ENCODE results near the gene SND1.

Gene SND1

DNA sequence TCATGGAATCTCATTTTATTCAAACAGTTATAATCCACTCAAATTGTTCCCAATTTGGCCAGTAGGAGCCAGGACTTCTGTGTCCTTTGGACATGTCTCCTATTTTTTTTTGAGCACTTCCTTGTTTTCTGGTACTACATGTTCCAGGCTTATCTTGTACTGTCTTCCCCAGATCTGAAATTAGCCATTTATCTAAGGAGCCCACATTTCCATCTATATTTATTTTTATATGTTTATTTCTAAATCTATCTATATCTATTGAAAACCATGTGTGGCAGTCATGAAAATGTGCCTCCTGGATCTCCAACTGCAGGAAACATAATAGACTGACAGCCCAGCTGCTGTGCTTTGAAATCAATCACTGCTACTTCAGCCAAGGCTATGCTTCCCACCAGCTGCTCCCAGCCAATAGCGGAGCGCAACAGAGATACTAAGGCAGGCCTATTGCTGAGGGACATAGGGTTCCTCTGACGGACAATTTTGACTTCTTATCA lies 232.1 kb downstream of the SND1 start:
- DNase-seq (ENCODE audit: extremely low read depth in 1 of 2, low read depth in 1 of 2), result no peak

DNA sequence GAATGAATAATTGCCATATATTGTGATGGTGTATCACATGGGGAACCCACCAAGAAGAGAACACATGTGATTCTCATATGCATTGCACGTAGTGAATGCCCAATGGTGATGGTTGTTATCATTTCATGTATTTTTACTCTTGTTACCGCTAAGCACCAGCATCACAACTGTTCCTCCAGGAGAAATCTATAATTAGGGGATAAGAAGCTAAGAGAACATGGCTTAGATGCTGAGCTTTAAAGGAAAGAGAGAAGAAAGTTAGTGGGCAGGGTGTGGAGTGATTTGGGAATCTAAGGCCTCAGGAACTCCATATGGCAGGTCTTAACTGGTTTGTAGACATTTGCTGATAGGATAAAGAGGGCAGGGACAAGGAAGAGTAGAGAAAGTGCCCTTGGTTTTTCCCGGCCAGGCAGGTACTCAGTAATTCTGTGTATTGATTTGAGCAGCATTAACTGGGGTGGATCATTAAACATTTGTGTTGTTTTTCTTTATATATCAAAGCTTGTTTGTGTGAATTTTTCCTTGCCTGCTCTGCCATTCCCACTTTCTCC lies 233.3 kb downstream of the SND1 start:
- no peak for DNase-seq (ENCODE audit: extremely low read depth in 1 of 2, low read depth in 1 of 2)

DNA sequence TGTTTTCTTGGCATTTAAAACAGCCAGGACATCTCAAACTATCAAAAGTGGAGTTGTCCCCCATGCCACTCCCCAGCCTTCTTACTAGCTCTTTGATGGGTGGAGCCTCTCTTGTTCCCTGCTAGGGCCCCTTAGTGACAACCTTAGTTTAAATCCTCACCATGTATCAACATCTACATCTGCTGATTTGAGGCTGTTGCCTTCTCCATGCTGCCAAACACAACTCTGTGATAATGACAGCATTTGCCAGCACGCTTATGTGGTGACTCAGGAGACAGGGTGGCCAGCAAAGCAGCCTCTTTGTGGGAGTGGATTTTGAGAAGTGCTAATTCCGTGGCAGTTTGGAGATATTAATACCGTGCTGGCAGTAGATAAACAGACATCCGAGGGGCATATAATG lies 233.8 kb downstream of the SND1 start:
- no peak for DNase-seq (ENCODE audit: extremely low read depth in 1 of 2, low read depth in 1 of 2)

DNA sequence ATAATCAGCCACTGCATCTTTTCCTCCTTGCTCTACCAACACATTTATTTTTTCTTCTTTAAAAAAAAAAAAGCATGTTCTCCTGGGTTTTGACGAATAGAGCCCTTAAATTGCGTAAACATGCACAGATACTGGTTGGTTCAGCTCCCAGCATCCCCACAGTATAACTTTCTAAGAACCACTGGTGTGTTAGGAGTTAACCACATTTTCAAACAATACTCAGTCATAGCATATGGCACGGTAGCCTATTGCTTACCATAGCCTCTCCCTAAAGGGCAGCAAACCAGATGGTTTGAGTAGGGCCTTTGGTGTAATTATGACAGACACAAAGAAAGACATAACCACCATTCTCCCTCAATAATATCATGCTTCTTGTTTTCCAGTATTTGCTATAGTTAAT lies 234.3 kb downstream of the SND1 start:
- DNase-seq (ENCODE audit: extremely low read depth in 1 of 2, low read depth in 1 of 2), result no peak

DNA sequence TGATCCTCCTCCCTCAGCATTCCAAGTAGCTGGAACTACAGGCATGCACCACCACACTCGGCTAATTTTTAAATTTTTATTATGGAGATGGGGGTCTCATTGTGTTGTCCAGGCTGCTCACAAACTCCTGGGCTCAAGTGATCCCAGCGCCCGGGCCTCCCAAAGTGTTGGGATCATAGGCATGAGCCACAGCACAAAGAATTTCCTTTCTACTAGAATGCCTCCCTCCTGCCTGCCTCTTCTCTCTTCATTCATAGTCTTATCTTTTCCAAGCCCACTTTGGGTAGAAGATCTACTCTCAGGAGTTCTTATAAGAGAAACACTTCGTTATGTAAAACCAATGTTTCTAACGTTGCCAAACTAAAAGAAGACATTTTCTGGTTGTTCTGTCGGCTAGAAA lies 235.1 kb downstream of the SND1 start:
- no peak for DNase-seq (ENCODE audit: extremely low read depth in 1 of 2, low read depth in 1 of 2)

DNA sequence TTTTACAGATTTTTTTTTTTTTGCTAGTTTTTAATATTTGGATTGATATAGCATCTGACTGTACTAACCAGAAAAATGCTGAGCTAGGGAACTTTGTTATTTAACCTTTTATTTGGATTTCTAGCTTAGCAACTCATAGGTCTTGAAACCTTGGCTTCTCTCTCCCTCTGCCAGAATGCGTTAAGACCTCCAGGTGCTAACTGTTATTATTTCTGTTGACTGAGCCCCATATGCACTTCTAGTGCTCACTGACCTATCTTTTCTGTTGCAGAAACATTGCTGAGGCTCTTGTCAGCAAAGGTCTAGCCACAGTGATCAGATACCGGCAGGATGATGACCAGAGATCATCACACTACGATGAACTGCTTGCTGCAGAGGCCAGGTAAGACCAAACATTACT lies 235.6 kb downstream of the SND1 start:
- no peak for DNase-seq (ENCODE audit: extremely low read depth in 1 of 2, low read depth in 1 of 2)

DNA sequence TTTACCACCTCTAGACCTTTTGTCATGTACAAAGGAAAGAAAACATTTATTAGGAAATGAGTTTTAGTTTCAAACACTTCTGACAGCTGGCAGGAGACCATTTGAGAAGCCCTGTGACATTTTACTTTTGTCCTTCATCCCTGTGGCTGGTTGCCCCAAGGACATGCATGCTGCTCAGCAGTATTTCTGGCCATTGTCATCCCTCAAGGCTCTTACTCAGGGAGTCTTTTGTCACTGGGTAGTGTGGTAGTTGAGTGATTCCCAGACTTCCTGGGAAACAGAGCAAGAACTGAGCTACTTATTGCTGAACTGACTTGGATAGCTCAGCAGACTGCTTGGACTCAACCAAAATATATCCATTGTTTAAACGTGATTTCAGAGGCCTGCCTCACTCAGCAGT lies 236.4 kb downstream of the SND1 start:
- no peak for DNase-seq (ENCODE audit: extremely low read depth in 1 of 2, low read depth in 1 of 2)

DNA sequence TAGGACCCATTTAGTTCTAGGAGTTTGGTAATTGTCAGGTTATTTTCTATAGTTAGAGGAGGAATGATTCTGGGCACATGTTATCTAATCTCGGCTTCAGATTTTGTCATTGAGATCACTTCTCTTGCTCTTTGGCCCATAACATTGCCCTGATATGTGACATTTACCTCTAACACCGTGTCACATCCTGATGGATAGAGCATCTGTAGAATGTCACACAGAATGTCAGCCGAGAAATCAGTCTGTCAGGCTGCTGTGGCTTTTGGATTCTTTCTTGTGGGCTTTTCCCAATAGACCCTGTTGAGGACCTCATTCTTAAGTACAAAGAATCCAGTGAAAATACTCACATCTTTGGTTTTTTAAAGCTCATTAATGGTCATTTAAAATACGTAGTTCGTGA lies 236.8 kb downstream of the SND1 start:
- no peak for DNase-seq (ENCODE audit: extremely low read depth in 1 of 2, low read depth in 1 of 2)

DNA sequence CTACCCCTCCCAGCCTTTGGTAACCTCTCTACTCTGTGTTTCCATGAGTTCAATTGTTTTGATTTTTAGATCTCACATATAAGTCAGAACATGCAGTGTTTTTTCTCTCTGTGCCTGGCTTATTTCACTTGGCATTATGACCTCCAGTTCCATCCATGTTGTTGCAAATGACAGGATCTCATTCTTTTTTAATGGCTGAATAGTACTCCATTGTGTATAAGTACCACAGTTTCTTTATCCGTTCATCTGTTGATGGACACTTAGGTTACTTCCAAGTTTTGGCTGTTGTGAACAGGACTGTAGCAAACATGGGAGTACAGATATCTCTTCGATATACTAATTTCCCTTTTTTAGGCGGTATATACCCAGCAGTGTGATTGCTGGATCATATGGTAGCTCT lies 237.7 kb downstream of the SND1 start:
- no peak for DNase-seq (ENCODE audit: extremely low read depth in 1 of 2, low read depth in 1 of 2)

DNA sequence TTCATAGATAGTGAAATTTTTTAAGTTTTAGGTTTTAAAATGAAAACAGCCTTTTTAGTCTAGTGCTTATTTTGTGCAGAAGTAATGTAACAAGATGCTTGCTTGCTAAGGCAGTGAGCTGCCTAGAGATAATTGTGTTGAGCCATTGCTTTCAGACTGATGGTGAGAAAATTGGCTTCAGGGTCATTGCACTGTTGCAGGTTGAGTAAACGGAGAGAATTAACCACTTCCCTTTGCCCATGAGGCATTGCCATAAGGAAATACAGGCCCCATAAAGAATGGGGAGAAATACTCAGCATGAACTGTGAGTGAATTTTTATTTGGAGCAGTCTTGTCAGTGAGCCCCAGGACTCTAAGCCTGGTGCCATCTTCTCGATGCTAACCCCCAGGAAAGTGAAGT lies 238.7 kb downstream of the SND1 start:
- no peak for DNase-seq (ENCODE audit: extremely low read depth in 1 of 2, low read depth in 1 of 2)

DNA sequence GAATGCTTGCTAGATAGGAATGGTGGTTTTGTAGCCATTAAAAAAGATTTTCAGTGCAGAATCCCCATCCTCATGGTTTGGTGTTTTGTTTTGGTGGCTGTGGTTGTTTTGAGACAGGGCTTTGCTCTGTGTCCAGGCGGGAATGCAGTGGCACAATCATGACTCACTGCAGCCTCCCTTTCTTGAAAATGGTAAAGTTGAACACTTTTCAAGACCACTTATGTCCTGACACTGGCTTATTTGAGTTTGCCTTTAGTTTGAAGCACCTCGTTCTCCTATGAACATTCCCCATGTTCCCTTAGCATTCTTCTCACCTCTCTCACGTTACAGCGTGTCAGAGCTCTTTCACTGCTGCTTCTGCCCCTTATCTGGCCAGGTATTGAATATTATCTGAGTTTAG lies 239.2 kb downstream of the SND1 start:
- no peak for DNase-seq (ENCODE audit: extremely low read depth in 1 of 2, low read depth in 1 of 2)

DNA sequence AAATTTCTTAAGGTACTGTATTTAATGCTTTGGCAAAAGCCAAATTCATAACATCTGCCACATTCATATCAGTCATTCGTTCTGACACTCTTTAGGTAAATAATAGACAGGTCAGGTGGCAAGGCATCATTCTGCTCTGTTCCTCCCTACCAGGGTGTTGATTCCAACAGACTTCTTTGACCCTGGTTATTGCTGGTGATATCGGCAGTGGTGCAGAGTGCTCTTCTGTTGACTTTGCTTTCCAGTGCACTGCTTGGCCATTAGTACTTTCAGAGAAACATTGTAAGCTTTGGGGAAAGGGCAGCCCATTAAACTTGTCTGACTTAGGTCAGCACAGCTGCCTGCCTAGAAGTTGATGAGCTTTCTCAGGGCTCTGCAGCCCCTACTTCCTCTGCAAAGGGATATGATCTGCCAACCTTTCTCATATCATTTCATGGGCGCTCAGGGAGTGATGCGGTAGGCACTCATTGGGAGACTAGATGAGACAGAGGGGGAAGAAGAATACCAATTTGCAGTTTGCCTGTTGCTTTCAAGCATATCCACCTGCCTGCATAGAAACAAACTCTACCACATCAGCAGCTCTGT lies 240.0 kb downstream of the SND1 start:
- no peak for DNase-seq (ENCODE audit: extremely low read depth in 1 of 2, low read depth in 1 of 2)

DNA sequence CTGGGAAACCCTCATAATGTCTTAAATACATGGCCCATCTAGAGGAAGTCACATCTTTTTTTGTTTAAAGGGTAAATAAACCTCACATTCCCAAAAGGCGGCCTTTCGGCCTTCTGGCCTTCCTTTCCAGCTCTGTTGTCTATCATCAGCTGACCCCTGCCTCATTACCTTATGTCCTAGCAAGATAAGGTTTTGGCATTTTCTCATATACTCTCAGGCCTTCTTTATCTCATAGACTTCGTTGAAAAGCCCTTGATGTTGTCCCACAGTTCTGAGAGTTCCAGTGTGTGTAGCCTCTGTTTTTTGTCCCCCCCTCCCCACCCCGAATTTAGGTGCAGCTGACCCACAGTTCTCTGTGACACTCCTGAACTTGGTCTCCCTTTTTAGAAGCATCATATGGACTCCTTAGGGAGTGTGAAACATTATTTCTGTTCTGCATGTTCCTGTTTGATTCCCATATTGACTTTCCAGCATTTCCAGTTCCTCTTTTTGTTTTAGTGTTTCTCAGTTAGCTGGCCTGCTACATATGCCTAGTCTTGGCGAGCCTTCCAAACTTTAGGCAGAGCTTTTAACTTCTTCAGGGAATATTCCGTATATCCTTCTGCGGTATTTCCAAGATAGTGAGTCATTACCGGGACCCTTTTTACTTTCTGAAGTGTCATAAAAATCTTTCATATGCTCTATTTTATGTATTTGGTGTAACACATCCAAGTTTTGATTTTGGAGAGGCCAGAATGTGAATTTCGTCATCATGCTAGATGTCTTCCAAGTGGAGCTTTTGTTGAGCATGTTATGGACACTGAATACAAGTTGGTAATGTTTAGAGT lies 240.7 kb downstream of the SND1 start:
- DNase-seq (ENCODE audit: extremely low read depth in 1 of 2, low read depth in 1 of 2), result no peak

DNA sequence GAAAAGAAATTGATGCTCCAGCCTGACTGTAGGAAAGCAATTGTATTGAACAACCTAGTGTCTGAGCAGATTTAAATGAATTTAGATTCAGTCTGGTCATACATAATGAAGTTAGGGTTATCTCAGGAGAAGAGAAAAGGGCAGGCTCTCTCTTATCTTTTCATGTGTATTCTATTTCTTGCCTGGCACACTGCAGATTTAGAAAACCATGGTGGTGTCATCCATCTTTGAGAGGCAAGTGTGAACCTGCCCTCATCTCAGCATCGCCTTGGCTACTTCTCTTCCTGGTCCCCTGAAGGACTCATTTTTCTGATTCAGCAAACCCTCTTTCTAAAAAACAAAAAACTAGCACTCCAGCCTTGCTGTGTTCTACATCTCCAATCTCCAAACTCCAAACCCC lies 241.6 kb downstream of the SND1 start:
- DNase-seq (ENCODE audit: extremely low read depth in 1 of 2, low read depth in 1 of 2), result no peak

DNA sequence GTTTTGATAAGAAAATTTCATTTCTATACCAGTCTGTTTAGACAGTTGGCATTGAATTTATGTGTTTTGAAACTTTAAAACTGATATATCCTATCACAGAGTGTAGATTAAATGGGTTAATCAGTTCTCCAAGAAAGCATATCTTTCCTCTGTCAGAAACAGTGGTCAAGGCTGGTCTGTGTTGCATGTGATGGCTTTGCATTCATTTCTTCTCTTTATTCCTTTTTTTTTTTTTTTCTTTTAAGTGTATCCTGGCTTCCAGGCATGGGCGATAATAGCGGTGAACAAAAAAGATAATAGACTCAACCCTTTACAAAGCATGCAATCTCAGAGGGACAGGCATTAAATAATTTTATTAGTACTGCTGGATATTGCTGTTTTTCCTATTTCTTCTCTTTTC lies 242.6 kb downstream of the SND1 start:
- no peak for DNase-seq (ENCODE audit: extremely low read depth in 1 of 2, low read depth in 1 of 2)

DNA sequence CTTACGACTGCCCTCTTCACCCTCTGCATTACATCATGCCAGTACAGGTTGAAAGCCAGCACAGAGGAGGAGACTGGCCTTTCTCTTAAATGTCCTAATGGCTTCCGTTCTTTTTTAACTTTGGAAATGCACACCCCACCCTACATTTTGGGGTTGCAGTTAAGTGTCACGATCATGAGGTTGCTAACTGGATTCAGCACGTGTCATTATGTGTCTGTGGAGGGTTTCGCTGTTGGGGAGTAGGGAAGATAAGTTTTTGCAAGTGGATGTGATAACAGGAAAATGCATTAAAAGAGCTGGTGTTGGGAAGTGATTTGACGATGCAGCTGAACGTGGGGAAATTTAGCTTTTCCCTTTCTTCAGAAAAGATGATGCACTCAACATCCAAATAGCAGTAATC lies 243.4 kb downstream of the SND1 start:
- no peak for DNase-seq (ENCODE audit: extremely low read depth in 1 of 2, low read depth in 1 of 2)

DNA sequence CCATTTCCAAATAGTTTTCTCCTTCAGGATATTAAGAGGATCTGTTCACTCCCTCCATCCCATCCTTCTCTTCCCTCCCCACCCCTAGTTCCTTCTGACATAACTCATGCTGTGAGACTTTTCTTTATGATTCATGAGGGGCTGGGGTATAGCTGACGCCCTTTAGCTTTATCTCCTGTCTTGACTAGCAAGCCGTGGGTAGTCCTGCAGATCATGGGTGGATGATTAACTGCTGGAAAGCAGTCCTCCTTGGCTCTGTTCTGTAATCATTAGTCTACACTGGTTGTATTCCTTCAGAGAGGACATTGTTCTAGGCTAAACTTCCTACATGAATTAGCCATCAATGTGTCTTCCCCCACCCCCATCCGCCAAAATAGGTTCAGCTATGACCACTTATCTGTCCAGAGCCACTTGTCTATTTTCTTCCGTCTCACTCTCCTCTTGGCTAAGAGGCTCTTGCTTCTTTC lies 243.9 kb downstream of the SND1 start:
- no peak for DNase-seq (ENCODE audit: extremely low read depth in 1 of 2, low read depth in 1 of 2)

DNA sequence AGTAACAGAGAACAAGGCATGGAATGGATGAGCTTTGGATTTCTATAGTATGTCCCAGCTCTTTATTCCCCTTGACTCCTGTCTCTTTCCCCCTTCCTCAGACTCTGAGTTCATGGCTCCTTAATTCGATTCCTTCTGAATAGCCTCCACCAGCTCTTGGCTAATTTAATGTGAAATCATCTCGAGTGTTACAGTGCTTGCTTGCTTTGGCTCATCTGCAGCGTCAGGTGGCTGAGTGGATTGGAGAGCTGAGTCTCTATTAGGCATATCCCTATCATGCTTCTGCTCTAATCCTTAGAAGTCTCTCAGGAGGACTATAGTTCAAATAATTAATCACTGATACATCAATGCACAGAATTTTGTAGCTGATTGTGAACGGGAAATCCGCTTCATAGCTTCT lies 244.7 kb downstream of the SND1 start:
- no peak for DNase-seq (ENCODE audit: extremely low read depth in 1 of 2, low read depth in 1 of 2)

DNA sequence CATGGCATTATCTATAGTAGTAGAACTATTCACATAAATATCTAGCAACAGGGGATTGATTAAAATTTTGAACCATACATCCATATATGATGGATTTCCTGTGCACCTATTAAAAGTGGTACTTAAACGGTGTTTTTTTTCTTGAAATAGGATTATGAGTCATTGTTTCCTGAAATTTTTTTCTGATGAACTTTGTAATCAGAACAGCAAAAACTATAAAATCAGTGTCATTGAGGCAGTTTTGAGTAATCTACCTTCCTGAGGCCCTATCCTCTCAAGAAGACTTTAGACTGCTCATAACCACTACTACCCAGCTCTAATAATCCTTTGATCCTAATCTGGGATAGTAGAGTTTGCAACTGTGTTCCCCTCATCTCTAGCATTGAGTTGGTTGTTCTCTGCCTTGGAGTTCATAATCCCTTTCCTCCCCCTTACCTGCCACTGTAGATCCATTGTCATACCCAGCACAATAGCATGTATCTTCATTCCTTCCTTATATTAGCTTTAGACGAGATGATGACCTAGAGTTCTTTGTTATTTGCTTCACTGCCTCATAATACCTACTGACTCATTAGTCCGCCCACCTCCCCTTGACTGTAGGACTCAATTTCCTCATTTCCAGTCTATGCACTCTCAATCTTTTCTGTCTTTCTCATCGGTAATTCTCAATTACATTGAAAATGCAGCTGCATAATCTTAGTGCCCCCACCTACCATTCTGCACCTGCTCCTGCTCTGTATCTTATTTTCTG lies 245.9 kb downstream of the SND1 start:
- DNase-seq (ENCODE audit: extremely low read depth in 1 of 2, low read depth in 1 of 2), result peak; percentile 7 to 35

DNA sequence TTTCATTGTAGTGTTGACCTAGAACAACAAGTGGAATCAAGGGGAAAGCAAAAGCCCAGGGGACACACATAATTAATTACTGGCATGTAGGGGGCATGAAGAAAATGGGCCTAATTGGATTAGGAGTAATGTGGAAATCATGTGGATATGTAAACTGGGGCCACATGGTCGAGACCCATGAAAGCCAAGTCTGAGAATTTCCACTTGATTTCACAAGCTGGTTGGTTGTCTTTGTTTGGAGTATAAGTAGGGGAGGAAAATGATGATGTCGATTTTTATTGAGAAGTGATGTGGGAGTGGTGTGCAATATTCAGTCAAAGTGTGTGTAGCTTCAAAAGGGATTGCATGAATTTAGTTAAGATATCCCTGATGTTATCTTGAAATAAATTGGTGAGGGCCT lies 247.4 kb downstream of the SND1 start:
- DNase-seq (ENCODE audit: extremely low read depth in 1 of 2, low read depth in 1 of 2), result no peak

DNA sequence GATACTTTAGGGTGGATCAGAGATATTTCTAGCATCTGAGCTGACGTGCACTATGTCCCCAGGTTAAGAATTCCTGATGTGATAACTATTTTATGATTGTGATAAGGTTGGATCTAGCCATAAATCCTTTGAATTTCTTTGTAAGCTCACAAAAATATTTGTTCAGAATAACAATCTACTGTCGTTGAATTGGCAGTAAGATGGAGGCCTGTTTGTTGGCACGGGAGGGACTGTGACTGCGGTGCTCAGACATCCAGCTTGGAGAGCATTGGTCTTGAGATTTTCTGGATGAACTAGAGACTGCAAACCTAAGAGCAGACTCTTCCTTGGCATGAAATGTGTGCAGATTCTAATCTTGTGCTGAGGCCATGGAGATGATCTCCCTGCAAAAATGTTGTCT lies 248.1 kb downstream of the SND1 start:
- no peak for DNase-seq (ENCODE audit: extremely low read depth in 1 of 2, low read depth in 1 of 2)

Data from stimulated activated CD8-positive, alpha-beta memory T cell treated with anti-CD3 and anti-CD28 coated beads, Interleukin-7, amount 100 ng/mL, for 48 hours (primary cell).